AG04449 (cell line): Measurements from ENCODE around the gene ZNF775.

Experiments
- CTCF ChIA-PET: fragments of 350-600 bp; formaldehyde crosslinking; extraction: SDS; loops from one replicate; lab custom pipeline; 2021; ENCODE audit warnings: antibody characterized with exemption; lab: Yijun Ruan, JAX
- POLR2A ChIA-PET: fragments of 400-600, 350-600 bp; formaldehyde crosslinking; extraction: SDS; loops from one replicate; lab custom pipeline; 2020; ENCODE audit warnings: antibody characterized with exemption, inconsistent platforms; lab: Yijun Ruan, JAX
- DNase-seq: peaks from one replicate; pipeline ENCODE4 v3.0.0-alpha.2; 2010; ENCODE audit warnings: low read depth, low spot score
- H3K4me3 ChIP-seq: 2 replicates; pipeline ENCODE4 v1.5.1; 2011; ENCODE audit warnings: low read depth, mild to moderate bottlenecking, control low read depth, low read length
- CTCF ChIP-seq: IDR thresholded peaks from one replicate; pipeline ENCODE4 v1.5.1; 2011; ENCODE audit warnings: mild to moderate bottlenecking, moderate library complexity, low read length, control low read depth, inconsistent platforms; ENCODE audit not compliant: insufficient read depth; ENCODE audit errors: missing control alignments

Gene ZNF775

GRCh38 chr7:150370612-150371071 lies 8.5 kb upstream of the ZNF775 start:
- H3K4me3 ChIP-seq: peak overlapping the region; percentile 89
- ChIA-PET CTCF (interaction anchor here (0.8 to 3.4 kb wide), 4 partner anchors 15 to 48 kb away, joined by 3 to 28 read pairs (median 4); a partner anchor contains a TSS), POLR2A (interaction anchor here (0.6 kb wide), 1 partner anchor 21 kb away, joined by 4 read pairs; no protein-coding TSS in a partner anchor)
- no peak for DNase-seq
- TF ChIP-seq CTCF: no peak

GRCh38 chr7:150371131-150371995 lies 7.8 kb upstream of the ZNF775 start:
- no peak overlapping the region for H3K4me3 ChIP-seq
- TF ChIP-seq CTCF: no peak
- ChIA-PET POLR2A (interaction anchor here (0.6 kb wide), 1 partner anchor 20 kb away, joined by 4 read pairs; no protein-coding TSS in a partner anchor), CTCF (interaction anchor here (0.8 to 3.4 kb wide), 4 partner anchors 16 to 48 kb away, joined by 3 to 28 read pairs (median 4); a partner anchor contains a TSS)
- DNase-seq: no peak

- no peak for TF ChIP-seq CTCF
- no peak overlapping the region for H3K4me3 ChIP-seq
- ChIA-PET CTCF (no interaction called here), POLR2A (no interaction called here)
- no peak for DNase-seq
These were observed 7.2 kb upstream of the ZNF775 start for GRCh38 chr7:150371996-150372270.

- no peak overlapping the region for H3K4me3 ChIP-seq
- no peak for TF ChIP-seq CTCF
- no peak for DNase-seq
- ChIA-PET CTCF (no interaction called here), POLR2A (no interaction called here)
These were observed 6.7 kb upstream of the ZNF775 start for GRCh38 chr7:150372271-150373048.

GRCh38 chr7:150373049-150373801 lies 5.9 kb upstream of the ZNF775 start:
- H3K4me3 ChIP-seq: no peak overlapping the region
- ChIA-PET POLR2A (no interaction called here), CTCF (interaction anchor here (1.1 to 1.2 kb wide), 3 partner anchors 16 to 76 kb away, joined by 3 to 5 read pairs (median 4); no protein-coding TSS in a partner anchor)
- DNase-seq: no peak
- TF ChIP-seq CTCF: no peak
